Pons (tissue), 1 donor: ENCODE data around the gene LRCH4.

Experiments
- DNase-seq: peaks from one replicate; pipeline ENCODE4 v3.0.0-alpha.2; 2016; ENCODE audit warnings: low spot score

The LRCH4 gene

DNA sequence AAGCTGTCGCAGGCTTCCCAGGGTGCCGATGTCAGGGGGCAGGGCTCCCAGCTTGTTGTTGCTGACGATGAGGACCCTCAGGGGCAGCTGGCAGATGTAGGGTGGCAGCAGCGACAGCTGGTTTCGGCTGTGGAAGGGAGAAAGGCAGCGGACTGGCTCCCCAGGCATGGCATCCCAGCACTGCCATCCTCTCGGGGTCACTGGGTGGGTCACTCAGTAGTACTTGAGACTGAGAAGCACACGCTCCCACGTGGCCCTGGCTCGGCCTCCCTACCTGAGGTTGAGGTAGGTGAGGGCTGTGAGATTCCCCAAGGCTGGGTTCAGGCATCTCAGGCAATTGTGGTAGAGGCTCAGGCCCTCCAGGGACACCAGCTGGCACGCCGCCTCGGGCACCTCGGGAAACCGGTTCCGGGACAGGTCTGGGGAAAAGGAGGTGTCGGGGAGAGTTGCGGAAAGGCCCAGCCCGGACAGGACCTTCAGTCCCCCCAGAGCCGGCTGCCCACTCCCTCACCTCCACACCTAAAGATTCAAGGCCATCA lies 3.8 kb downstream of the LRCH4 start:
- DNase-seq = no peak

DNA sequence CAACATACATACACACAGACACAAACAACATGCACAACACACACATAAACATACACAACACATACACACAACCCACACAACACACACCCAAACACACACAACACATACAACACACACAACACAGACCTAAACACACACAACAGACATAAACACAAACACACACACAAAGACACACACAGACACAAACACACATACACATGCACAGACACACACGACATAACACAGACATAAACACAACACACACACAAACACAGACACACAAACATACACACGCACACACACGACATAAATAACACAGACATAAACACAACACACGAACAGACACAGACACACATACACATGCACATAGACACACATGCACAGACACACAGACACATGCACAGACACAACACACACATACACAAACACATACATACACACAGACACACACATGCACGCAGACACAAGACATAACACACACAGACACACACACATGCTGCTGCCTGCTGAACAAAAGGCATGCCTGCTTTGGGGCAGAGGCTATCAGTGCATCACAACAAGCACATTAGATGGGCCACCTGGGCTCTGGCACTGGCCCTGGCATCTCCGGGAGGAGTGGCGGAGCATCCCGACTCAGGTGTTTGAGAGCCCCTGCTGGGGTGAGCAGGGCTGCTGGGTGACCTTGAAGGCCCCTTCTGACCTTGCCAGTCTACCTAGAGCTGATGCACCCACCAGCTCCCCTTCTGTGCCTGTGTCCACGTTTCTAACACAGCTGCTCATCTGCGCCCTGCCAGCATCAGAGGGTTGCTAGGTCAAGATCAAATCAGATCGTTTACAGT lies 5.3 kb downstream of the LRCH4 start:
- no peak for DNase-seq

DNA sequence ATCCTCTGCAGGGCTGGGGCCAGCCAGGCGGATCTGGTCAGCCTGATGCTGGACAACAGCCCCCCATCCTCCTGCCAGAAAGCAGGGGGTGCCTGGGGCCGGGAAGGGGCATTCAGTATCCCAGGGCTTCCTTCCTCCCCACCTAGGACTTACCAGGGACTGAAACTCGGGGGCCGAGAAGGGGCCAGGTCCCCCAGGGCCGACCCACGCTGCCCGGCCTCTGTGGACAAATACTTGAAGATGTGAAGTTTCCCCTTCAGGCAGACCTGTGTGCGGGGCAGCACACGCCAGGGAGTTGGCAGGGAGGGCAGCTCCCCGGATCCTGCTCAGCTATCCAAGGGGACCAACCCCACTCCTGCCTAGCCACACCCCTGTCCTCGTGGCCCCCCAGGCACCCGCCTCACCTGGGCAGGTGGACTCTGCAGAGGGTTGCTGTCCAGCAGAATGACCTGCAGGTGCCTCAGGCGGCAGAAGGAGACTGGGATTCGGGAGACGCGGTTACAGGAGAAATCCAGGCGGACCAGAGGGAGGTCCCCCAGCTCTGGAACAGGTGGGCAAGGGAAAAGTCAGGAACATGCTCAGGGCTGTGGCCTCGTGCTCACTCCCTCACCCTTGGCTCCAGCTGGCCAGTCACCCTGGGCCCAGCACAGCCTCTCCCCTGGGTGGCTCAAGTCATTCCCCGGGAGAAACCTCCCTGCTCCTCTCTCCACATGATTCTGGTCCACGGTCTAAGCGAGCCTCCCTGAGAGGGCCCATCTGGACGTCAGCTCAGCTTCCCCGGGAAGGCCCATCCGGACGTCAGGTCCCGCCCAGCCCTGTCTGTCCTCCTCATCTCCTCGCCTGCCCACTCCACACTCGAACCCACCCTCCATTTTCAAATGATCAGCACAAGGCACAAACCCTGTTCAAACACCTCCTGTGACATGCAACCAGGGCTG lies 7.4 kb downstream of the LRCH4 start:
- DNase-seq = no peak

DNA sequence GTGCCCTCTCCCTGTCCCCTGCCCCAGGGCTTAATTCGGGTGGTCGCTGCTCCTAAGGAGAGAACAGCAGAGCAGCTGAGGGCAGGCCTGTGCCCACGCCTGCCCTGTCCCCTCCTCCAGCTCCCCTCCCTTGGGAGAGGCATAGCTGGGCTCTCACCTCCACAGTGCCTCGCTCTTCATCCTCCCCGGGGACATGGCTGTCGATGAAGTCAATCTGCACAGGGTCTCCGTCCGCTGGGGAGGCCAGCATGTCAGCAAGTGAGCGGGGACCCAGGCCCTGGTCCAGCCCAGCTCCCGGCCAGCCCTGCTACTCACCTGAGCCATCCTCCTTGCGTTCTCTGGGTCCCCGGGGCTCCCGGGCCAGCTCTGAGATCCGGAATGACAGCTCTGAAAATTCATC lies 8.4 kb downstream of the LRCH4 start:
- no peak for DNase-seq

DNA sequence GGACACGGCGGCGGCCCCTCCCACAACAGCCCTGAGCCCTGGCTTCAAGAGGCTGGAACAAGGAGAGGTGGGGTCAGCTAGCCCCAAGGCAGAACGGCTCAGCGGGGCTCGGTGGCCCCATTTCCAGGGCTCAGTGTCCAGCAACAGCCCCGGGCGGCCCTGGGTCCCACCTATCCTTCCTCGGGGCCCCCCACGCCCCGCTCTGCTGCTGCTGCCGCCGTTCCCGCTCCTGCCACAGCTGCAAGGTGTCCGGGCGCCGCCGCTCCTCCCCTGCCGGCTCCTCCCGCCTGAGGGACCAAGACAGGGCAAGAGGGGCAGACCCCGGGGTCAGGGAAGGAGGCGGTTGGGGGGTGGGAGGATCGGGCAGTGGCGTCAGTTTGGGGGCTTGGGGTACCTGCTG lies 8.8 kb downstream of the LRCH4 start:
- DNase-seq = no peak

DNA sequence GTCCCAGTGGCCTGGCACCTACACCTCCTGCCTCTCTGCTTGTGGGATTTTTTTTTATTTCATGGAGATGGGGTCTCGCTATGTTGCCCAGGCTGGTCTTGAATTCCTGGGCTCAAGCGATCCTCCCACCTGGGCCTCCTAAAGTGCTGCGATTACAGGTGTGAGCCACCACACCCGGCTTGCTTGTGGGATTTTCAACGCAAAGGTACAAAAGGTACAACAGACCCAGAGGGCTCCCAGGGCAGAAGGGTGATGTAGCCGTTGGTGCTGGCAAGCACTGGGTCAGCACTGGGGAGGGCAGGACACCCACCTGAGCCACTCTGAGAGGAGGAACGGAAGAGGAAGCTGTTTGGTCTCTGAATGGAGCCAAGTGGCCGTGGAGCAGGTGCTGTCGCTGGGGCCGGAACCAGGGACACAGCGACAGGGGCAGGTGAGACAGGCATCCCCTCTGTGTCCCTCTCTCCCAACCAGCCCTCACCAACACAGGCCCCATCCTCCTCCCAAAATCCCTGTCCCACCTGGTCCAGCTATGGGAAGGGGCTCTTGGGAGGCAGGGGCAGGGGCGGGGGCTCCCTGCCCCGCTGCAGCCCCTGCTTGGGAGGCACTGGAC lies 9.4 kb downstream of the LRCH4 start:
- DNase-seq = no peak

DNA sequence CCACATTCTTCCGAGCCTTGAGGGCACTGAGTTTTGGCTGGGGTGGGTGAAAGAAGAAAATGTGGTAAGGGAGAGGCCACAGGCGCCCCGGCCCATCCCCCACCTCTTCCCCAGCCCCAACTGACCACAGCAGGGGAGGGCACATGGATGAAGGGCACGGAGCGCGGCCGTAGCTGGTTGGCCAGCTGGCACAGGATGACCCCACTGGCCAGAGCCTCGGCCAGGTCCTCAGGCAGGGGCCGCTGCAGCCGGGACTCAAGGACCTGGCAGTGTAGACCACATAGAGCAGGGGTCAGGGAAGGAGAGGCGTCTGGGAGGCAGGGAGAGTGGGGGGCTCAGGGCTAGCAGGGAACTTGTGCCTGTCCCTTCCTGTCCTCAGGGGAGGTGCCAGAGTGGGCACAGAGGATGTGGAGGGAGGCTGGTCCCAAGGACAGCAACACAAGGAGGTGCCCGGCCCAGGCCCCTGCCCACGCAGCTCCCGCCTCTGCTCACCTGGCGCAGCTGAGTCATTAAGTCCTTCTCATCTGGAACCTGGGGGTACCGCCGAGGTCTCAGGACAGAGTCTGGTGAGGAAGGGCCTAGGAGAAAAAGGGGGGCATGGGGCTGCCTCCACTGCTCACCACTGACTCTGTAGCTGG lies 10.1 kb downstream of the LRCH4 start:
- no peak for DNase-seq

DNA sequence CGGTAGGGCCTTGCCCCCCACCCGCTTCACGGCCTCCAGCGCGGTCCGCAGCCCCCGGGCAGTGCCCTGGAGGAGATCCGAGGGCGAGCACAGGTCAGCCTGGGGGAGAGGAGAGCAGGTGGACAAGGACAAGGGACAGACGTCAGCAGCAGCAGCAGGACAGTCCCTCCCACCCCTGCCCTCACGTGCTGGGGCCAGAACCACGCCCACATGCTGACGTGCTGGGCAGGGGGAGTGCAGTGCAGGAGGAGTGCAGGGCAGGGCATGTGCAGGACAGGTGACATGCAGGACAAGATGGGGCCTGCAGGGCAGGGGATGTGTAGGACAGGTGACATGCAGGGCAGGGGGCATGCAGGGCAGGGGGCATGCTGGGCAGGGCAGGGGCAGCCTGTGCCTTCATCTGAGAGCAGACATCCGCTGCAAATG lies 10.7 kb downstream of the LRCH4 start:
- DNase-seq = no peak

DNA sequence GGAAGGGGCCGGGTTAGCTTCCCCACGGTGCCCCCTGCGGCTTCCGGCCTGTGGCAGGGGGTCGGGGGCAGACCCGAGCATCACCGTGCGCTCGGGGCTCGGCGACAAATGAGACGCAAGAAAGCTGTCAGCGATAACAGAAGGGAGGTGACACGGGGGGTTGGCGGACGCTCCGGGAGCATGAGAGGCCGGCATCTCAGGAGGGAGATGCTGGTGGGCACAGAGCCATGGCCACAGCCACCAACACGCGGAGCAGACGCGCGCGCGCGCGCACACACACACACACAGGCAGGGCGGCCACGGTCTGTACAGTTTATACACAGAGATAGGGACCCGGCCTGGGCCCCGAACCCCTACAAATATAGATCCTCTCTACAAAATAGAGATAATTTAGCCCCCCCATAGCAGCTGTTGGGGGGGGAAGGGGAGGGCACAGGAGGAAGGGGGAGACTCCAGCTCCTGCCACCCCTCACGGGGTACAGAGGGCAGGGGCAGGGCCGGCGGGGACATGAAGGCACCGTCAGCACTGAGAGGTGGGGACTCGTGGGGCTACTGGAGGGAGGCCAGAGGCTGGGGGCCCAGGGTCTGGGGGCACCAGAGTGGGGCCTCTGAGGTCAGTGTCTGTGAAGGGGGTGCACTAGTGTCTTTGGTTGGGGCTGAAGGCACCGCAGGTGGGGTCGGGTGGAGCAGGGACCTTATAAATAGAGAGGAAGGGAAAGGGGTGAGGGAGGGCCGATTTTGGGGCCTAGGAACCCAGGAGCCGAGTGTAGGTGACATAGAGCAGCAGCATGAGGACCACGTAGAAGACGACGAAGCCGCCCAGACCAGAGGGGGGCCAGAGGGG lies 11.3 kb downstream of the LRCH4 start:
- DNase-seq = no peak

DNA sequence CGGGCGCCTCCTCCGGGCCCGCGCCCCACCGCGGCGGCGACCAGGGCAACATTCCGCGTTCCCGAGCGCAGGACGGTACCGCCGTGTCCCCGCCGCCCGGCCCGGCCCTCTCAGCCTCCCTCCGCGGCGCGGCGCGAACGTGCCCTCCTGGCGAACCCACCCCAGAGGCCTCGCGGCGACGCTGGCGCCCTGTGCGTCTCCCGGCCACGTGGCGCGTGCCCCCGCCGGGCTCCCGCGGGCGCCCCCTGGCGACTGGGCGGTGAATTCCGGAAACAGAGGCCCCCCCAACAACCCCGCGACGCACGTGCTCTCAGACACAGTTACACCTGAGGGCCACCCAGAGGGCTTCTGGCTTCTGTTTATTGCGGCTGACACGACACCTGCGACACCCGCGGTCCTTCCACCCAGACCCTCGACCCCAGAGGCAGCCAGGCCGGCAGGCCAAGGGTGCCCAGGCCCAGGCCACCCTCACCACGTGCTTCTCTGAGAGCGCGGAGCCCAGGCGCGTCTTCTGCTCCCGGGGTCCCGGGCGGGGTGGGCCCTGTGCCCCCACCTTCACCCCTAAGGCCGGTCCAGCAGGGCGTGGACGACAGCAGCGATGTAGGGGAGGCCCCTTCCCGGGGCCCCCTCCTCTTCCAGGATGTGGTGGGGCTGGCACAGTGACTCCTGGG lies 12.1 kb downstream of the LRCH4 start, which contains the start of gene SAP25:
Gene SAP25, minus strand, starts transcription at position 210 of the 671 bp plus-strand sequence. Its CDS starts 158 bp downstream, at position 52.
- DNase-seq = no peak

DNA sequence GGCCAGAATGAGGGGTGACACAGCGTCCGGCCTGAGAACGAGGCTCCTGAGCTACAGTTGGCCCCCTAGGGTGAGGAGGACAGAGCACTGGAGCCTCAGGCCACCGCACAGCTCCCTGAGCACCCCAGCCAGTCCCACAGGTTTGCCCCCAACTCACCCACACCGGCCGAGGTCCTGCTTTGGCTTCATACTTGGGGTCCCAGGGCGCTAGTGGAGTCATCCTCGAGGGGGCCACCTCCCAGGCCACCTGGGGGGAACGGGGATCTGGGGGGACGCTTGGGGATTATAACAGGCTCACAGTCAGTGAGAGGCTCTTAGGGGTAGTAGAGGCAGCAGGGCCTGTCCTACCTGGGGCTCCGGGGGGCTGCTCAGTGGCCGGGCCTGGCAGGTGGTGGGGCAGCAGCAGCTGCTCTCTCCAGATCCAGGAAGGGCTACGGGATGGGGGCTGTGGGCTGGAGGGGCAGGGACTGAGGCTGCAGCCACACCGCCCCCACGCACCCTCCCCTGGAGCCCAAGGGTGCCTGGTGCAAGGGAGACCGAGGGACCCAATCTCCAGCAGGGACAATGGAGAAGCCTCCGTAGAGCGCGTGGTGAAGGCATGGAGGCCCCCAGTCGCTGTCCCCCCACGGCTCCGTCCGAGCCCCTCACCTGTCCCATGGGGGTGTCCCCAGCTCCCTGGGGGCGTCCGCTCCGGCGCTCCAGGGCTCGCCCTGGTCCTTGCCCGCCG lies 12.8 kb downstream of the LRCH4 start:
- DNase-seq = no peak

DNA sequence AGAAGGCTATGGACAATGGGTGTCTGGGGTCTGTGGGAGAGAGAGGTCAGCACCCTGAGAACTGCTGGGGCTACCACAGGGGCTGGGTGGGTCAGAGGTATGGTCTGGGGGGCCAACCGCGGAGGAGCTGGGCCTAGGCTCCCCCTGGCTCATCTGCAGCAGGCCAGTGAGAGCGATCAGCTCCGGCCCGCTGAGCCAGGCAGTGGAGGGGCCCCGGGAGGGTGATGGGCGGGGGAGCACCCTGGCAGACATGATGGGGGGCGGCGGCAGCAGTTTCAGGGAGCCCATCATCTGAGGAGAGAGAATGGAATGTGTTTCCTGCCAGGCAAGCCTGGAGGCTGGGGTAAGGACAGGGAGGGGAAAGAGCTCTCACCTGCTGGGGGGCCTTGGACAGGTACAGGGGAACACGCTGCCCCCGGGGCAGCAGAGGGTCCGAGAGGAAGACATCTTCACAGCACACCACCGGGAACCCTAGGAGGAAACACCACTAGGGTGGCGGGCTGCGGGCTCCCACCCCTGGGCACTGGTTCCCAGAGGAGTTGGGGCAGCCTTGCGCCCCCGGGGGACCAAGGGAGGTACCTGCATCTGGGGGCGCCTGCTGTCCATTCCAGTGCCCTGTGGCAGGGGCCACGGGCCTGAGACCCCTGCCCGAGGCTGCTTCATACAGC lies 13.5 kb downstream of the LRCH4 start:
- DNase-seq = no peak

DNA sequence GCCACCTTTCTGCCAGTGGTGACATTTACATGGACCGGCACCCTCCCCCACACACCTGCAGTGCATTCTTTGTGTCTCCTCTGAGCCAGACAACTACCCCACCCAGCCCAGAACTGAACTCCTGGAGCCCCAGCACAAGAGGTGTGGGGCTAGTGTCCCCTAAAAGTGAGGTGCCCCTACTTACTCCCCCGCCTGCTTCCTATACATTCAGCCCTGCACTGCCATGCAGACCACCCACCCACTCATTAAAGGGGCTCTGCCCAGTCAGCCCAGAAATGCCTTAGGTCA lies 14.2 kb downstream of the LRCH4 start:
- DNase-seq = no peak

DNA sequence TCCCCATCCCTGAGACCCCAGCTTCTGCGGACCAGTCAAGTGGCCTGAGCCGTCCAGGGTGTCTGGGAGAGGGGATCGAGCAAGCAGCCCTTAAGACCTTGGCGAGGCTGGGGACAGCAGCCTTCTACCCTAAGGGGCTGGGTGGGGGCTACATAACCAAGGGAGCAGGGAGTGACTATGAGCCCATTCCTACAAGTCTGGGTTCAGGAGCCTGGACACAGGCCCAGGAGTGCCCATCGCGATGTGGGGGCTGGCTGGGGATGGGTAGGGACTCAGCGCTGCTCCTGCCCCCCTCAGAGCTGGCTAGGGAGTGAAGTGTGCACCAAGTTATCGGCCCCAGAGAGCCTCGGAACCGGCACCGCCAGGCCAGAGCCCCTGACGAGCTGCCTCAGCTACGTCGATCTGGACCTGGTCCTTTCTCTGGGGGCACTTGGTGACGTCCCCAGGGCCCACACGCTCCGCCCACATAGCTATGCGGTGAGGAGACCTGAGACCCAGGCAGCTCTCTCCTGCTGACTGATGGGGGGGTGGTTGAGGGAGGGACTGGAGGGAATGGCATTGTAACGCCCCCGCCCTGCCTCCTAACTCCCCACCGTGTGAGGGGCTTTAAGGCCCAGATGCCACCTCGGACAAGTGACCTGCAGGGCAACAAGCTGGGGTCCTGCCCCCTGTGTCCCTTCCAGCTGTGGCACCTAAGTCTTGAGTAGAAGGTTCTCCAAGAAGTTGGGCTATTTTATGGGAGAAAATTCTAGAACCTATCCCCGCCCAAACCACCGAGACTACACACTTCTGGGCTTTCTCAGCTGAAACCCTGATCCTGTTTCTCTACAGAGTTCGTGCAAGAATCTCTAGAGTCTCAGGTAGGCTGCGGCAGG lies 14.7 kb downstream of the LRCH4 start:
- no peak for DNase-seq

DNA sequence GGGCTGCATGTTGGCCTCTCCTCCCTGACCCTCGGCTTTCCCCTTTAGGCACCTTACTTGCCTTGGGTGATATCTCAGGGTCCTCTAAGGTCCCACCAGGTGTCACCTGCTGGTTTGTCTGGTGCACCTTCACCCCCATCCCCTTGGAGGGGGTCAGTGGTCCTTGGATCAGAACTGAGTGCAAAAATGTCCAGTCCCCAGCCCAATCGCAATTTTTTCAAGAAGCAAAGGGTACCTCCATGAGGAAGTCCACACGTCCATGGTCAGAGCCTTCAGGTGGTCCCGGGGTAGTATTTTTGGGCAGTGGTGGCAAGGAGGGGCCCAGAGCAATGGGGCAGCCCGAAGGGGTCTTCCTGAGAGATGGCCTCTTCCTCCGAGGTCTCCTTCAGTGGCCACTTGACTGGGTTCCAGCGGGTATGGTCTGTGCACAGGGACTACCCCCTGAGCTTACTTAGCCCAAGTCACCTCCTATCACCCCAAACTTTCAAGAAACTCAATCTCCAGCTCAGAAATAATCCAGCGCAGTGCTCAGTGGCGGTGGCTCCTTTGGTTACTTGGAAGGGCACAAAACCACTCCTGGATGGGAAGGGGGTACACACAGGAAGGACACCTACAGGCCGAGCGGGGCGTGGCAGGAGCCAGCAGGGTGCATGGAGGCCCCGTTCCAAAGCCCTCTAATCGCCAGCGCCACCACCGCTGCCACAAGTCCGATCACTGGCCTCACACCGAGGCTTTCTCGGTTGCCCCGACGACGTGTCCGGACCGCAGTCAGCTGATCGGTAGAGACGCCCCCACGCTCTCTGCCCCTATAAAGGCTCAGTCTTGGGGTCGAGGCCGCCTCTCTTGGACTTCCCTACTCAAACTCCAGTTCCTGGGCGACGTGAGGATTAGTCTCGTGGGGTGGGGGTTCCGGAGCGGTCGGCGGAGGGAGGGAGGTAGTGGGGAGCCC lies 16.8 kb downstream of the LRCH4 start:
- DNase-seq = peak; percentile 44

DNA sequence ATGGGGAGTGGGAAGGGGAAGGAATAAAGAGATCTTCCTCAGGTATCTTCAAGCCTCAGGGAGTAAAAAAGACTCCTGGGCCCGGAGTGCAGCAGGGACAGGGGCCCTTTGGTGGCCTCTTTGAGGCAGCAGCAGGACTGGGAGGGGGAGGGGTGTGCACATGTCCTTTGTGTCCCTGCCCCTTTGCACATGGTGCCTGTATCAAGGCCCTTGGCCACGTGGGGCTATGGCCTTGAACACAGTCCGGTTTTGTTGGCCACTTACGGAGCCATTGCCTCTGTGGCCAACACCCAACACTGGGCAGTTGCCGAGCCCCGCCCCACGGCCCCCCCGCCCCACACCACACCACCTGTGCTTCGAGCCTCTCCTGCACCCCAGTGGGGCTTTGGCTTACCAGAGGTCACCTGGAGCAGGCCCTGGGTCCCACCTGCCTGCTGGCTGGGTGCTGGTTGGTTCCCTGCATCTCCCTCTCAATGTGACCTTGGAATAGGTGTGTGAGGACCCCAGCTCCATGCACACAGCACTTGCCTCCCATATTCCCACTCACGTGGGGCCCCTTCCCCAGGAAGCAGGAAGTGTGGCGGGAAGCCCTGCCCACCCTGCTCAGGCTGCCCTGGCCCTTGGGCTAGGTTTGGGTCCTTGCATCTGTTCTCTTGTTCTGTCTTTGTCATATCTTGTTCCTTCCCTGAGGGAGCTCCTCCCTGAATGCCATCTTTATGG lies 17.6 kb downstream of the LRCH4 start:
- DNase-seq = no peak
